Stimulated activated CD4-positive, alpha-beta T cell treated with anti-CD3 and anti-CD28 coated beads, Interleukin-4, amount 100 ng/mL, for 1 hour (primary cell): ENCODE measurements around the gene RBPJL.

Experiments
- DNase-seq: peaks from one replicate; pipeline ENCODE4 v3.0.0-alpha.2; 2020

Gene RBPJL

GRCh38 chr20:45318386-45318939, 11.8 kb downstream of the RBPJL start:
- DNase-seq = no peak

- DNase-seq = no peak
Observed at GRCh38 chr20:45318948-45319347, 12.3 kb downstream of the RBPJL start.

GRCh38 chr20:45320948-45321595, 14.4 kb downstream of the RBPJL start:
- DNase-seq = no peak

DNA sequence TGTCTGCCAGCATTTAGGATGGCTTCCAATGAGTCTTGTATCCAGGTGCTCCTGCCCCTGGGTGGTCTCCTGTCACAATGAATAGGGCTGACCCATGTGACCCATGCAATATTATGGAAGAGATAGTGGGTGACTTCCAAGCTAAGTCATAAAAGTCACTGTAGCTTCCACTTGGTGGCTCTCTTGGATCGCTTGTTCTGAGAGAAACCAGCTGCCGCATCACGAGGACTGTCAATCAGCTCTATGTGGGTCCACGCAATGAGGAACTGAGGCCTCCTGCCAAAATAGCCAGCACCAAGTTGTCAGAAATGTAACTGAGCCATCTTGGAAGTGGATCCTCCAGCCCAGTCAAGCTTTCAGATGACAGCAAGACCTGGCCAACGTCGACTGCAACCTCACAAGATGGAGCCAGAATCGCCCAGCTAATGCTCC, 16.3 kb downstream of the RBPJL start:
- DNase-seq = no peak

DNA sequence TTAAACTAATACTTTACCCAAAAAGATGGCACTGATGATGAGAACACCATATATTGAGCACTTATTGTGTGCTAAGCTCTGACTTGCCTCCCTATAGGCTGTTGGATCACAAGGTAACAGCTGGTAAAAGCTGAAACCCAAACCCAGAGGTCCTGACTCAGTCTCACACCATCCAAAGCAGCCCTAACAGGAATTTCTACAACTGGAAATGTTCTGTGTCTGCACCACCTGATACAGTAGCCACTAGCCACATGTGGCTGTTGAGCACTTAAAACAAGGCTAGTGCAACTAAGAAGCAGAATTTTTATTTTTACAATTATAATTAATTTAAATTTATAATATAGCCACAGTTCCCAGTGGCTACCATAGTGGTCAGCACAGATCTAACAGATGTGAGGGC, 17.1 kb downstream of the RBPJL start:
- DNase-seq = no peak

GRCh38 chr20:45325371-45325770, 18.7 kb downstream of the RBPJL start:
- DNase-seq = no peak

DNA sequence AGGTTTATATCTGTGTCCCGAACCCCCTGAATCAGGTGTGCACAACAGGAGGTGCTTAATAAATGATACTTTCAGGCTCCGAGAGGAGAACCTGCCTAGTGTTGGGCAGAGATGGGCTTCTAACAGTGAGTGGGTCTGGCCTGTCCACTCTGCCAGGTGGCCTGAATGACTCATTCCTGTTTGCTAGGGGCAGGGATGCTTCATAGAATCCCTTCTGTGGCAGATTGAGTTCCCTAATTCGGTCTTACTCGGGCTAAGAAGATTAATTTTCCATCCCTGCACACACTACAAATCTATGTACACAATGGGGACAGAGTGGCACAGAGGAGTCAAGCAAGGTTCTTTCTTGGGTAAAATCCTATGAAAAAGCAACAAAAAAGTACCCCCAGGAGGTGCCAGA, 21.8 kb downstream of the RBPJL start:
- no peak for DNase-seq

DNA sequence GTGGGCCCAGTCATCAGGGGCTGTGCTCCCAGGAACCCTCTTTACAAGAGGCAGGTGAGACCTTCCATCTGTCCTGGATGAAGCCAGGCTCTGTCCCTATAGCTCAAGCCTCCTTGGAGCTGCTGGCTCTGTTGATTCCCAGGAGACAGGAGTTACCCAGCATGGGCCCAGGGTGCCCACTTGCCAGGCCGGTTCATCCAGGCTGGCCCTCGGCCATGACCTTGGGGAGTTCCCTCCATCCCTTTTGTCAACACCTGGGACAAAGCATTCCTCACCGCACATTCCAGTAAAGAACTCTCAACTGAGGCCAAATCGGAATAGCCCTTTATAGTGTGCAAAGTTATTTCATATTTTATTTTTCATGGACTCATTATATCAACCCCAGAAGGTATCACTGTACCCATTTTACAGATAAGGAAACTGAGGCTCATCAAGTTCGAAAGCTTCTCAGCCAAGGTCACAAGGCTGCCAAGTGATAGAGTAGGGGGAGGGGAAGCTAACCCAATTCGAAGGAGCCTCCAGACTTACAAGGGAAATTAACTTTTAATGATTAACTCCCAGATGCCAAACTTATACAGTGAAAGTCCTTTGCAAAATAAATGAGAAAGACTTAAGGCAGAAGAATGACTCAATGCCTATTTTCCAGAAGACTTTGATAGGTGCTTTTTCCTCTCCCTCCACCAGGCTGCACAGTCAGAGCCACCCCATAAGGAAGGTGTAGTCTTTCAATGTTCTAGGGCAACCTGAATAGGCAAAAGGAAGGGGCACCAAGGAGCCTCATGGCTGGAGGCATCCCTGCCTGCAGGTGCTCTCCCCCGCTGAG, 23.1 kb downstream of the RBPJL start:
- DNase-seq = no peak

DNA sequence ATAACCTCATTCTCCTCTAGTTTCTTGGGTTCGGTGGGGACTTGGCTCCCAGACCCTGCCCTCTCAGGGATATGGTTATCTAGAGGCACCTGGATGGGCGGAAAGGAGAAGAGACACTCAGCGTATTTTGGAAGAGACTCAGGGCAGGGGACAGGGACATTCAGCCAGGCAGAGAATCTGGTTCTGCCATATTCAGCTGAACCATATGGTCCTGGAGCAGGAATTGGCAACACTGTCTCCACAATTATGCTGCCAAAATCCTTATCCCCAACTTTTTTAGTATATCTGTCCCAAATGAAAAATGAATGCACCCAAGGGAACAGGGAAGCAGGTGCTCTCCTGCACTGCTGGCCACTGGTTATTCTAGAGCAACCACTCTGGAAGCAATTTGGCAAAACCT, 23.8 kb downstream of the RBPJL start:
- no peak for DNase-seq

- DNase-seq = no peak
Observed at GRCh38 chr20:45336530-45337366, 30.1 kb downstream of the RBPJL start.

DNA sequence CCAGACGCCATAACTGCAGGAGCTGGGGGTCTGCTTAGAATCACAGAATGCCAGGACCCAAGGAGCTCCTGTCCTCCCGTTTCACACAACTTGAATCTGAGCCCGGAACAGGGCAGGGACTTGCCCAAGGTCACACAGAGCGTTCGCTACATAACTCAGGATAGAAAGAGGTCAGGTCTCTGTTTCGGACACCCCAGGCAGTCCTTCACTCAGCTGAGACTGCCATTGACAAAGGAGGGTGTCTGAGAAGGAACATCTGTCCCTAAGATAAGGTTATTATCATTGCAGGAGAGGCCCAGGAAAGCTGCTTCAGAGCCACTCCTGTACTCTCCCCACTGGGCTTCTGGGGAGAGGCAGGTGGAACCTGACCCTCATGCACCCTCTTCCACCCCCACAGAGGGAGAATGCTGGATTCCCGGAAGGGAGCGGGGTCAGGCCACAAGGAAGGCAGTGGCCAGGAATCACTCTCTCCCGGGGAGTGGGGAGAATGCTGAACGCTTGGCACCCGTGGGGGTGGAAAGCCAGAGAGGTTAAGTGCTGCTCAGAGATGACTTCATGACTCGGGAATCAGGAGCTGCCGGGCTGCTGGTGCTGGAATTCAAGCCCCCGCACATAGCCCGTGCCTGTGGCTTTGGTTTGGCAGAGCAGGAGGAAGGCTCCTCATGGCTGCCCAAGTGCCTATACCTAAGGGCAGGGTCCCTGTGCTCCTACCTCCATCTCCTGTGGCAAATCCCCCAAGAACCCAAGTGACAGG, 30.9 kb downstream of the RBPJL start:
- DNase-seq = no peak

DNA sequence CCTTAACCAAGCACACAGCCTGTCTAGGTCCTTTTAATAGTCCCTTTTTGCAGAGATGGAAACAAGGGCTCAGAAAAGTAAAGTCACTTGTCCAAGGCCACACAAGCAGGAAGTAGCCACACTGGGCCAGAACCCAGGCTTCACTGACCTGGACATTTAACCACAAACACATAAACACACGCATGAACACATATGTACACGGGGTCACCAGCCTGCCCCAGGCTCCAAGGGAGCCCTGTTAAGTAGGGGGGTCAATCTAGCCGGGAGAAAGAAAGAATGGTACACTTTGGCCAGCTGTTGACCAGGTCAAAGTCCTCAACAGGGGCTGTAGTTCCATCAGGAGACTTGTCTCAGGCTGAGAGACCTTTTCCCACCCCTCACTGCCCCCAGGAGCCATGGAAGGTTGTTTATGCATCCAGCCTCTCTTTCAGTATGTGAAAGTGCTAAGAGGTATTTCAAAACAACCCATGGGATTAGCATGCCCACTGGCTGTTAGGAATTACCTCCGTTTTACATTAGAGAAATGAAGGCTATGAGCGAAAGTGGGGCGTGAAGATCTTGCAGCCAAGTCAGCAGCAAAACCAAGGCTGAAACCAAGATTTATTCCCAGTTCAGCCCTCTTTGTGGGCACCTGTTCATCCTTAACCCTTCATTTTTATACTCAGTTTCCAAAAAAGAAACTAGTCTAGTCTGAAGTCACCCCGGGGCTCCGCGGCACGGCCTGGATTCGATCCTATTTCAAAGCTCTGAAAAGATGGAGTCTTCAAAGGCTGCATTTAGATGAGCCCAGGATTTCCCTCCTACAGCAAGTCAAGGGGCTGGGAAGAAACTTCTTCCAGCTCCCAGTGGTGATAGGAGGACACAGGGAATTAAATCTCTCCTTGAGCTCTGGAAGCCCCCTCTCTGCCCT, 31.7 kb downstream of the RBPJL start:
- DNase-seq = no peak

GRCh38 chr20:45339084-45339483, 32.4 kb downstream of the RBPJL start:
- no peak for DNase-seq

DNA sequence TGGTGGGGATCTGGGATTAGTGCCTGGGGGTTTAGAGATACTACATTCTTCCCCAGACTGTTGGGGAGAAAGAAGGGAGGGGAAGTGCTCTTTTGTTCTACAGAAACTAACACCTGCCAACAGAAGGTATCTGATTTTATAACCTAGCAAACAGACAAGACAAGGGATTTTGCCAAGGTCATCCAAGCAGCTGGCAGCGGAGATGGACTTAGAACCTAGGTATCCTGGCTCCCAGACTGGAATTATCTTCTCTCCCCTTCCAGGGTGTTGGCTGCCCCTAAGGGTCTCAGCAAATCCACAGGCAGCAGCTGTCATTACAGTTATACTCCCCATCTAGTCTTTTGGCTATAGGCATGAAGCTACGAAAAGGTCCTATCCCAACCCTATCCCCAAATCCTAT, 33.2 kb downstream of the RBPJL start:
- no peak for DNase-seq

GRCh38 chr20:45340236-45340847, 33.7 kb downstream of the RBPJL start:
- DNase-seq = no peak

- DNase-seq = no peak
Observed at GRCh38 chr20:45340951-45341350, 34.3 kb downstream of the RBPJL start.

DNA sequence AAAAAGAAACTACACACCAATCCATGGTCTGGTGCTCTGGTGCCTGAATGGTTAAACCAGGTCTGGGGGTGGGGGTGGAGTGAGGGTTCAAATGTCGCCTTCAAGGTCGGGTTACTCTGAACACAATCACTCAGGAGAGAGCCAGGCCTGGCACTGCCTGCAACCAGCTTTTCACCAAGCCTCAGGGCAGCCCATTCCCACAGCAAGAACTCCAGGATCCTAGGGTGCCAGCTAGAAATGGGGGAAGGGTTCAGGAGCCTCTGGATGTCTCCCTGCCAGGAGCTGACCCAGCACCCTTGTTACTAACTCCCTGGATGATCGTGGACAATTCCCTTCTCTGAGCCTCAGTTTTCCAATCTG, 34.9 kb downstream of the RBPJL start:
- no peak for DNase-seq

- DNase-seq = no peak
Observed at GRCh38 chr20:45341939-45342854, 35.6 kb downstream of the RBPJL start.

GRCh38 chr20:45342855-45343531, 36.4 kb downstream of the RBPJL start:
- no peak for DNase-seq
